Retinal pigment epithelial cell (primary cell): ENCODE data around the gene AGAP1.

Source experiments
- DNase-seq: peaks from one replicate; pipeline ENCODE4 v3.0.0-alpha.2; 2010; ENCODE audit warnings: low read depth
- H3K4me3 ChIP-seq: 2 replicates; pipeline ENCODE4 v1.5.1; 2011; ENCODE audit warnings: mild to moderate bottlenecking, low read length, control low read depth, moderate library complexity
- TF ChIP-seq, protein P1 (sequence below): conservative IDR thresholded peaks from 2 replicates; pipeline ENCODE4 v1.5.1; 2011; ENCODE audit warnings: low read depth, low read length, control low read depth, inconsistent platforms

Gene AGAP1

GRCh38 chr2:235677276-235677788, 183.5 kb downstream of the AGAP1 start:
- no peak overlapping the region for H3K4me3 ChIP-seq
- TF ChIP-seq, protein P1, sequence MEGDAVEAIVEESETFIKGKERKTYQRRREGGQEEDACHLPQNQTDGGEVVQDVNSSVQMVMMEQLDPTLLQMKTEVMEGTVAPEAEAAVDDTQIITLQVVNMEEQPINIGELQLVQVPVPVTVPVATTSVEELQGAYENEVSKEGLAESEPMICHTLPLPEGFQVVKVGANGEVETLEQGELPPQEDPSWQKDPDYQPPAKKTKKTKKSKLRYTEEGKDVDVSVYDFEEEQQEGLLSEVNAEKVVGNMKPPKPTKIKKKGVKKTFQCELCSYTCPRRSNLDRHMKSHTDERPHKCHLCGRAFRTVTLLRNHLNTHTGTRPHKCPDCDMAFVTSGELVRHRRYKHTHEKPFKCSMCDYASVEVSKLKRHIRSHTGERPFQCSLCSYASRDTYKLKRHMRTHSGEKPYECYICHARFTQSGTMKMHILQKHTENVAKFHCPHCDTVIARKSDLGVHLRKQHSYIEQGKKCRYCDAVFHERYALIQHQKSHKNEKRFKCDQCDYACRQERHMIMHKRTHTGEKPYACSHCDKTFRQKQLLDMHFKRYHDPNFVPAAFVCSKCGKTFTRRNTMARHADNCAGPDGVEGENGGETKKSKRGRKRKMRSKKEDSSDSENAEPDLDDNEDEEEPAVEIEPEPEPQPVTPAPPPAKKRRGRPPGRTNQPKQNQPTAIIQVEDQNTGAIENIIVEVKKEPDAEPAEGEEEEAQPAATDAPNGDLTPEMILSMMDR = no peak
- DNase-seq = no peak

DNA sequence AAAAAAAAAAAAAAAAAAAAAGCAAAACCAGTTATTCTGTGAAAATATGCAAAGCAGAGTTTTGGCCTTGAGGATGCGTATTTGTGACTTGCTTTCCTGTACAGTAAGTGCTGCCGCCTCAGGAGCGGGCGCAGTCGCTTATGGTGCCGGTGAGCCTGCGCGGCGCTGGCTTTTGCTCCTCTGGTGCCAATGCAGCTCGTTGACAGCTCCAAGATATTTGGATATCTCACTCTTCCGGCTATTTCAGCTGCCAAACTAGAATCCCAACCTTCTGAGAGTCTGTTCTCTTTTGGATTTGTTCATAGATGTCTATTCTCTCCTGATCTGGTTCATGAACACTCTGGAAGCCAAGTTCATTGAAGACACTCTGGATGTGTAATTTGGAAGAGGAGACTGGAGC, 184.1 kb downstream of the AGAP1 start:
- TF ChIP-seq, protein P1 = no peak
- H3K4me3 ChIP-seq = no peak overlapping the region
- no peak for DNase-seq

GRCh38 chr2:235678712-235679111, 184.9 kb downstream of the AGAP1 start:
- no peak for DNase-seq
- no peak overlapping the region for H3K4me3 ChIP-seq
- TF ChIP-seq, protein P1 = no peak

DNA sequence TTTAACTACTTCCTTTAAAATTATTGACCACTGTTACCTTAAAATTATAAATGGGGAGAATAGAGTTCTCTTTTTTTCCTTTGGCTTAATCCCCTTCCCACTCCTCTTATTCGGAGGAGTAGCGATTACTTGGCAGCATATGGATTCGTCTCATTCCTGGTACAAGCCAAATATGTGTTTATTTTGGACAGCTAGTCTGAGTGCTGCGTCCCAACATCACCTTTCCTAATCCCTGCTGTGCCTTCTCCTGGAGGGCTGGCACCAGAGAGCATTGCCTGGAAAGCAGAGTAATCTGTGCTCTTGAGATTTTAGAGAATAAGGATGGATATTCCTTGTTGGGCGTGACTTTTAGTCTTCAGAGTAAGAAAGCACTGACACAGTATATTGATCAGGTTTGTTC, 185.6 kb downstream of the AGAP1 start:
- TF ChIP-seq, protein P1 = no peak
- no peak for DNase-seq
- no peak overlapping the region for H3K4me3 ChIP-seq

- H3K4me3 ChIP-seq = no peak overlapping the region
- DNase-seq = no peak
- TF ChIP-seq, protein P1 = no peak
These were observed 191.3 kb downstream of the AGAP1 start for GRCh38 chr2:235685024-235685721.

DNA sequence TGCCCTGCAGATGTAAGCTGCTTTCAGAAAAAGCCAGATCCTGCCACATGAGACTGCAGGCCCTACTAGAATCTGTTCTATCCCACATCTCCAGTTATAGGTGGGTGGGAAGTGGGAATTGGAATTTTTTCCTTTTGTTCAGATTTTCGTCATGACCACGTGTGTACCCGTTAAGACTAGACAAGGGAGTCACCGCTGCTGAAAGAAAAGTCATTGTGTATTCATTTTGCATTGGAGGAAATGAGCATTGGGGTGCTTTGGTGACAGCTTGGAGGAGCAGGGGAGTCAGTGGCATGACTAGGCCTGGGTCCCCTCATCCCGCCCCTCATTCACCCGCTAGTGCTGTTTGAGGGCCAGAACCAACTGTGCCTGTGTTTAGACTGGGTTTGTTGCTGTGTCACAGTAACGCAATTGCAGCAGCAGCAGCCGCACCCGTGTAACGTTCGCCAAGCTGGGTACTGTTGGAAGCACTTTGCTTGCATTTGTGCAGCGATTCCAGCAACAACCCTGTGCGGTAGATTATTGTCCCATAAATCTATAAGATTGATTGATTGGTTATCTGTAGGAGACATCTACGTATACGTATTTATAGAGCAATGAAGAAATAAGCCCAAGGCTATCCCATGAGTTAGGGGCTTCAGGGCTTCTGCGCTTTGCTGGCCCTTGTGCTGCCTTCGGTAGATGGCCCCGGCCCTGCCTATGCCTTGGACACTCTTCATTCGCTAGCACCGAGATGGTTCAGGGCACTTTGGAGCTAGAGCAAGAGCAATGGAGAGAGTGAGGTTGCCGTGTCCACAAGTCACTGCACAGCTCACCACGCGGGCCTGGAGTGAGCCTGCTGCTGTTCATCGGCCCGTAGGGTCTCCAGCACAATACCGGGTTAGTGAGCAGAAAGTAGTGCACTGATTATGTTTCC, 194.9 kb downstream of the AGAP1 start:
- no peak overlapping the region for H3K4me3 ChIP-seq
- no peak for DNase-seq
- TF ChIP-seq, protein P1 = no peak
